ENCODE measurements around the gene ERI3.

DNA sequence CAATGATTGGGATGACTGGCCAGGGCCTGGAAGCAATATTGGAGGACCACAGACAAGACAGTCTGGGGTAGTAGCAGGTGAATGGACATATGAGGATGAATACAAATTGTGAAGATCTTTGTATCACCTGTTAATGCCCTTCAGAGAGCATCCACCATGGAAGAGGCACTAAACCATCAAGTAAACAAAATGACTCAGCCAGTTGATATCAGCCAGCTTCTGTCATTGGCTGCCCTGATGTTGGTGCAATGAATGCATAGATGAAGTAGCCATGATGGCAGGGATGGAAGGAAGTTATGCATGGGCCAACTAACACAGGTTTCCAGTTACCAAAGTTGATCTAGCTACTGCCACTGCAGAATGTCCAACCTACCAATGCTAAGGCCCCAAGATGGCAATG lies 16.1 kb upstream of the ERI3 start:
- TF ChIP-seq, protein P1, sequence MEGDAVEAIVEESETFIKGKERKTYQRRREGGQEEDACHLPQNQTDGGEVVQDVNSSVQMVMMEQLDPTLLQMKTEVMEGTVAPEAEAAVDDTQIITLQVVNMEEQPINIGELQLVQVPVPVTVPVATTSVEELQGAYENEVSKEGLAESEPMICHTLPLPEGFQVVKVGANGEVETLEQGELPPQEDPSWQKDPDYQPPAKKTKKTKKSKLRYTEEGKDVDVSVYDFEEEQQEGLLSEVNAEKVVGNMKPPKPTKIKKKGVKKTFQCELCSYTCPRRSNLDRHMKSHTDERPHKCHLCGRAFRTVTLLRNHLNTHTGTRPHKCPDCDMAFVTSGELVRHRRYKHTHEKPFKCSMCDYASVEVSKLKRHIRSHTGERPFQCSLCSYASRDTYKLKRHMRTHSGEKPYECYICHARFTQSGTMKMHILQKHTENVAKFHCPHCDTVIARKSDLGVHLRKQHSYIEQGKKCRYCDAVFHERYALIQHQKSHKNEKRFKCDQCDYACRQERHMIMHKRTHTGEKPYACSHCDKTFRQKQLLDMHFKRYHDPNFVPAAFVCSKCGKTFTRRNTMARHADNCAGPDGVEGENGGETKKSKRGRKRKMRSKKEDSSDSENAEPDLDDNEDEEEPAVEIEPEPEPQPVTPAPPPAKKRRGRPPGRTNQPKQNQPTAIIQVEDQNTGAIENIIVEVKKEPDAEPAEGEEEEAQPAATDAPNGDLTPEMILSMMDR (IDR thresholded peaks at IDR 0.05; ENCODE audit: extremely low read depth in 1 of 2, insufficient read depth in 1 of 2, low read depth in 1 of 2, low read length in 2 of 2) = no peak
- TF ChIP-seq POLR2AphosphoS5 (IDR thresholded peaks at IDR 0.05; ENCODE audit: insufficient read depth, low read depth, low read length) (no peak), POLR2A (IDR thresholded peaks at IDR 0.05; ENCODE audit: low read depth, low read length) (no peak), EZH2 (IDR thresholded peaks at IDR 0.05; ENCODE audit: borderline replicate concordance, low read depth, low read length, severe bottlenecking) (no peak), GATA2 (IDR thresholded peaks at IDR 0.05; ENCODE audit: insufficient read depth, insufficient read length, low read depth, low read length) (no peak), FOS (IDR thresholded peaks at IDR 0.05; ENCODE audit: borderline replicate concordance, insufficient read depth, low read length) (no peak)
- TF ChIP-seq, protein P2, sequence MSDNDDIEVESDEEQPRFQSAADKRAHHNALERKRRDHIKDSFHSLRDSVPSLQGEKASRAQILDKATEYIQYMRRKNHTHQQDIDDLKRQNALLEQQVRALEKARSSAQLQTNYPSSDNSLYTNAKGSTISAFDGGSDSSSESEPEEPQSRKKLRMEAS (IDR thresholded peaks at IDR 0.05; ENCODE audit: insufficient read depth, insufficient read length) = no peak

Measured in endothelial cell of umbilical vein (primary cell).